ENCODE measurements around the gene EVPLL. TPM values are rescaled to one million over a fixed set of nuclear protein-coding genes. Genes with fewer than 3 reads are reported as not detected.
"Not testable (repeated sequence)": the region's sequence is repeated elsewhere in the genome, so short reads cannot be mapped to it uniquely, and the experiment has no call there.

The EVPLL gene
- total and polyA plus RNA-seq, 7 experiments from 2014 or later: 0.46 TPM; not detected in 6

GRCh38 chr17:18374216-18374615 lies 3.4 kb upstream of the EVPLL start:
- H3K9me3 ChIP-seq (ENCODE audit: control insufficient read depth in 2 of 3, low read length in 3 of 3): no peaks in the 10 kb centered on the region
- H3K27me3 ChIP-seq (ENCODE audit: control insufficient read depth in 2 of 2, insufficient read depth in 2 of 2, low read length in 2 of 2): no peaks in the 10 kb centered on the region
- peaks cover 0 to 5% (median 0%) of the 10 kb centered on the region in 5 donors for H3K36me3 Mint-ChIP-seq
- no peaks in the 10 kb centered on the region for H3K4me1 ChIP-seq (ENCODE audit: control insufficient read depth in 2 of 2, insufficient read depth in 2 of 2, low read length in 2 of 2)
- DNase-seq (no peak), ATAC-seq (no peak)
- ChIA-PET POLR2A (no interaction called here), CTCF (no interaction called here)
- no peak overlapping the region for H3K4me3 ChIP-seq (ENCODE audit: low read length)
- H3K4me1 Mint-ChIP-seq: peaks cover 0 to 2% (median 0%) of the 10 kb centered on the region in 7 donors
- no peak overlapping the region for H3K27ac Mint-ChIP-seq
- H3K27me3 Mint-ChIP-seq: peaks cover 0 to 23% (median 11%) of the 10 kb centered on the region in 5 donors
- H3K27ac ChIP-seq (ENCODE audit: low read depth, low read length): no peak overlapping the region
- no peaks in the 10 kb centered on the region for H3K36me3 ChIP-seq (ENCODE audit: control insufficient read depth in 2 of 3, insufficient read depth in 3 of 3, low read length in 3 of 3)
- intact Hi-C loops (cut with micrococcal nuclease): no loop called here
- H3K9me3 Mint-ChIP-seq: peaks cover 0 to 4% (median 0%) of the 10 kb centered on the region in 11 donors
- no peak overlapping the region for H3K4me3 Mint-ChIP-seq

DNA sequence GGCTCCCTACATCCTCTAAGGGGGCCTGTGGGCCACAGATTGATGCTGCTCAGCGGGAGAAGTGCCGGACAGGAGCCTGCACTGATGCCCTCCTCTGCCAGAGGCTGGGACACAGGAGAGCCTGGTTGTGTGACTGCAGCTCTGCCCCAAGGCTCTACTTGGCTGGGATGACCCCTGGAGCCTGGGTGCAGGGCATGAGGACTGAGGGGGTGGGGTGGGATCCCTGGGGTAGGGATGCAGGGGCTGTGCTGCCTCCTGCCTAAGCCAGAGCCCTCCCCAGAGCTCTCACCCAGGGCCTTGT lies 577 bp downstream of the EVPLL start:
- intact Hi-C loops (cut with micrococcal nuclease): no loop called here
- H3K9me3 ChIP-seq (ENCODE audit: control insufficient read depth in 2 of 3, low read length in 3 of 3): no peaks in the 10 kb centered on the region
- no peaks in the 10 kb centered on the region for H3K4me1 ChIP-seq (ENCODE audit: control insufficient read depth in 2 of 2, insufficient read depth in 2 of 2, low read length in 2 of 2)
- Mint-ChIP-seq H3K27me3 (peaks cover 6 to 14% (median 6%) of the 10 kb centered on the region in 5 donors), H3K4me3 (no peak overlapping the region), H3K4me1 (peaks cover 0 to 5% (median 0%) of the 10 kb centered on the region in 7 donors), H3K27ac (no peak overlapping the region), H3K36me3 (peaks cover 0 to 5% (median 0%) of the 10 kb centered on the region in 5 donors), H3K9me3 (peaks cover 0 to 4% (median 0%) of the 10 kb centered on the region in 11 donors)
- CTCF ChIA-PET: no interaction called here
- H3K4me3 ChIP-seq (ENCODE audit: low read length): no peak overlapping the region
- no peak for DNase-seq
- H3K36me3 ChIP-seq (ENCODE audit: control insufficient read depth in 2 of 3, insufficient read depth in 3 of 3, low read length in 3 of 3): no peaks in the 10 kb centered on the region
- no peak overlapping the region for H3K27ac ChIP-seq (ENCODE audit: low read depth, low read length)
- no peak for ATAC-seq
- POLR2A ChIA-PET: no interaction called here
- no peaks in the 10 kb centered on the region for H3K27me3 ChIP-seq (ENCODE audit: control insufficient read depth in 2 of 2, insufficient read depth in 2 of 2, low read length in 2 of 2)

DNA sequence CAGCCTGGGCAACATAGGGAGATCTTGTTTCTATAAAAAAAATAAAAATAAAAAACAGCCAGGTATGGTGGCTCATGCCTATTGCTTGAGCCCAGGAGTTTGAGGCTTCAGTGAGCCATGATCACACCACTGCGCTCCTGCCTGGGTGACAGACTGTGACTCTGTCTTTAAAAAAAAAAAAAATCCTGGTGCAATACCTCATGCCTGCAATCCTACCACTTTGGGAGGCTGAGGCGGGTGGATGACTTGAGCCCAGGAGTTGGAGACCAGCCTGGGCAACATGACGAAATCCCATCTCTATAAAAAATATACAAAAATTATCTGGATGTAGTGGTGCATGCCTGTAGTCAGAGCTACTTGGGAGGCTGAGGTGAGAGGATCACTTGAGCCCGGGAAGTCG lies 1.0 kb downstream of the EVPLL start:
- H3K9me3 ChIP-seq (ENCODE audit: control insufficient read depth in 2 of 3, low read length in 3 of 3); intact Hi-C loops (cut with micrococcal nuclease); H3K4me3 Mint-ChIP-seq; H3K27ac Mint-ChIP-seq; H3K4me3 ChIP-seq (ENCODE audit: low read length); CTCF ChIA-PET; H3K9me3 Mint-ChIP-seq; ATAC-seq; H3K4me1 ChIP-seq (ENCODE audit: control insufficient read depth in 2 of 2, insufficient read depth in 2 of 2, low read length in 2 of 2); H3K27me3 ChIP-seq (ENCODE audit: control insufficient read depth in 2 of 2, insufficient read depth in 2 of 2, low read length in 2 of 2); H3K27ac ChIP-seq (ENCODE audit: low read depth, low read length); DNase-seq; H3K4me1 Mint-ChIP-seq; H3K36me3 ChIP-seq (ENCODE audit: control insufficient read depth in 2 of 3, insufficient read depth in 3 of 3, low read length in 3 of 3); H3K36me3 Mint-ChIP-seq; POLR2A ChIA-PET: not testable (repeated sequence)
- H3K27me3 Mint-ChIP-seq: peaks cover 6 to 15% (median 6%) of the 10 kb centered on the region in 5 donors

DNA sequence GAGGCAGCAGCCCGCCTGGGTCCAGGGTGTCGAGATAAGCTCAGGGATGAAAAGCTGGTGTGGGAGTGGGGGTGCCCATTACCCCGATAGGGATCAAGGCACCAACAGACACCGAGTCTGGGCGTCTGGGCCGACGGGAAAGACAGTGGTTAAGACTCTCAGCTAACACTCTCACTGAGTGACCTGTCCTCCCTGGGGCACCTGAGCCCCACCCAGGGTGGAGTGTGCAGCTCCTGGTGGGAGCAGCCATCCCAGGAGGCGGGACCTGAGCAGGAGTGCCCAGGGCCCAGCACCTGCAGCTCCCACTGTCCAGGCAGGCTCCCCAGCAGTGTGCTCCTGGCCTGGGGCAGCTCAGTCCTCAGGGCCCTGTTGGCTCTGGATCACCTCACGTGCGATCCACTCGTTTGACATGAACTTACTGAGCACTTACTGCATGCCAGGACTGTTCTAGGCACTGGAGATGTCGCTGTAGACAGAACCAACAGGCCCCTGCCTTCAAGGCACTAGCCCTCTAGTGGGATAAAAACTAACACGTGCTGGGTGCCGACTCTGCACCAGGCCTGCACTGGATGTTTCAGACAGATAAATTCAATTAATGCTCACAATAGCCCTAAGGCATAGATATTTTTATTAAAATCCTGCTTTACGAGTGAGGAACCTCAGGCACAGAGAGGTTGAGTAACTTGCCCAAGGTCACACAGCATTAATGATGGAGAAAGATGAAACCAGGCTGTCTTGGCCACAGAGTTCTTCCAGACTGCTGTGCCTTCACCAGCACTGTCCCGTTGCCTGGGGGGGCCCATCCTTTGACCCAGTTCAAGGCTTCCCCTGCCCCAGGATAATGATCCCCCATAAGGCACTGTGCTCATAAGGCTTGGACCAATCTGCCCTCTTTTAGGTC lies 1.9 kb downstream of the EVPLL start:
- intact Hi-C loops (cut with micrococcal nuclease): no loop called here
- H3K4me3 Mint-ChIP-seq: no peak overlapping the region
- Histone ChIP-seq H3K9me3 (ENCODE audit: control insufficient read depth in 2 of 3, low read length in 3 of 3) (no peaks in the 10 kb centered on the region), H3K4me1 (ENCODE audit: control insufficient read depth in 2 of 2, insufficient read depth in 2 of 2, low read length in 2 of 2) (no peaks in the 10 kb centered on the region), H3K27me3 (ENCODE audit: control insufficient read depth in 2 of 2, insufficient read depth in 2 of 2, low read length in 2 of 2) (no peaks in the 10 kb centered on the region), H3K4me3 (ENCODE audit: low read length) (no peak overlapping the region), H3K36me3 (ENCODE audit: control insufficient read depth in 2 of 3, insufficient read depth in 3 of 3, low read length in 3 of 3) (no peaks in the 10 kb centered on the region), H3K27ac (ENCODE audit: low read depth, low read length) (no peak overlapping the region)
- H3K36me3 Mint-ChIP-seq: peaks cover 0 to 5% (median 0%) of the 10 kb centered on the region in 5 donors
- peaks cover 6 to 22% (median 8%) of the 10 kb centered on the region in 5 donors for H3K27me3 Mint-ChIP-seq
- peak overlapping the region in 1 of 9 donors; percentile 51 for H3K27ac Mint-ChIP-seq
- H3K9me3 Mint-ChIP-seq: peaks cover 0 to 4% (median 0%) of the 10 kb centered on the region in 11 donors
- ChIA-PET POLR2A (interaction anchor here (0.7 kb wide), 1 partner anchor 13 kb away, joined by 3 read pairs; no protein-coding TSS in a partner anchor), CTCF (no interaction called here)
- ATAC-seq (no peak), DNase-seq (no peak)
- peaks cover 0 to 5% (median 0%) of the 10 kb centered on the region in 7 donors for H3K4me1 Mint-ChIP-seq

DNA sequence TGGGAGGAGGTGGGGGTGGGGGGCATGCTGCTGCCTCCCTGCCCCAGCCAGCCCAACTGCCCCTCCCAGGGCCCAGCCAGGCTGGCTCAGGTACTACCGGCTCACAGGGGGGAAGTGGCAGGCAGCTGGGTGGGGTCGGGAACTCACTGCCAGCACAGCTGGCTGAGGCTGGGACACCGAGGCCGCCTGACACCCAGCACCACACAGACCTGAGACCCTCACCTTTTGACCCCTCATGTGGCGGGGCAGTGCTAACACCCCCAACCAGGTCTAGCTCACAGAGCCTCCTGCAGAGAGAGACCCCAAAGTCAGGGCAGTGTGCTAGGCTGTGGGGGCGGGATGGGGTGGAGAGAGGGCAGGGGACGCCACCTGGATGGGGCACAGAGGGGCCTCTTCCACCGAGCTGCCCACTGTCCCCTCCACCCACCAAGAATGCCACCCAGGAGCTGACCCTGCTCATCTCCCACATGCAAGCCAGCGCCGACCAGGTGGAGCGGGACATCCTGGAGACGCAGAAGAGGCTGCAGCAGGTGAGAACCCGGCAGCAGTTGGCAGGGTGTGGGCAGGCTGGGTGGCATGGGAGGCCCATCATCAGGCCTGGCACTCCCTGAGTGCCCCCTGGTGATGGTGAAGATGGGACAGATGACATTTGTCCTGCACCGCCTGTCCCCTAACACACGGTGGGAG lies 3.0 kb downstream of the EVPLL start:
- ATAC-seq (no peak), DNase-seq (no peak)
- Mint-ChIP-seq H3K4me1 (peaks cover 0 to 5% (median 0%) of the 10 kb centered on the region in 7 donors), H3K36me3 (no peaks in the 10 kb centered on the region), H3K4me3 (no peak overlapping the region), H3K27me3 (peaks cover 6 to 25% (median 8%) of the 10 kb centered on the region in 5 donors), H3K9me3 (no peaks in the 10 kb centered on the region), H3K27ac (no peak overlapping the region)
- no peaks in the 10 kb centered on the region for H3K36me3 ChIP-seq (ENCODE audit: control insufficient read depth in 2 of 3, insufficient read depth in 3 of 3, low read length in 3 of 3)
- ChIA-PET CTCF (no interaction called here), POLR2A (no interaction called here)
- intact Hi-C loops (cut with micrococcal nuclease): no loop called here
- H3K4me3 ChIP-seq (ENCODE audit: low read length): no peak overlapping the region
- no peak overlapping the region for H3K27ac ChIP-seq (ENCODE audit: low read depth, low read length)
- no peaks in the 10 kb centered on the region for H3K27me3 ChIP-seq (ENCODE audit: control insufficient read depth in 2 of 2, insufficient read depth in 2 of 2, low read length in 2 of 2)
- H3K4me1 ChIP-seq (ENCODE audit: control insufficient read depth in 2 of 2, insufficient read depth in 2 of 2, low read length in 2 of 2): no peaks in the 10 kb centered on the region
- no peaks in the 10 kb centered on the region for H3K9me3 ChIP-seq (ENCODE audit: control insufficient read depth in 2 of 3, low read length in 3 of 3)

GRCh38 chr17:18381158-18381952 lies 3.8 kb downstream of the EVPLL start:
- Mint-ChIP-seq H3K9me3 (no peaks in the 10 kb centered on the region), H3K4me1 (peaks cover 0 to 5% (median 0%) of the 10 kb centered on the region in 7 donors), H3K4me3 (peak overlapping the region in 7 of 10 donors; percentile 7 to 75 (median 46)), H3K27ac (peak overlapping the region in 2 of 9 donors; percentile 28 to 32), H3K27me3 (peaks cover 6 to 25% (median 8%) of the 10 kb centered on the region in 5 donors), H3K36me3 (no peaks in the 10 kb centered on the region)
- POLR2A ChIA-PET: no interaction called here
- no peaks in the 10 kb centered on the region for H3K27me3 ChIP-seq (ENCODE audit: control insufficient read depth in 2 of 2, insufficient read depth in 2 of 2, low read length in 2 of 2)
- ATAC-seq (no peak), DNase-seq (no peak)
- no peak overlapping the region for H3K27ac ChIP-seq (ENCODE audit: low read depth, low read length)
- no peaks in the 10 kb centered on the region for H3K36me3 ChIP-seq (ENCODE audit: control insufficient read depth in 2 of 3, insufficient read depth in 3 of 3, low read length in 3 of 3)
- CTCF ChIA-PET: no interaction called here
- intact Hi-C loops (cut with micrococcal nuclease): no loop called here
- H3K9me3 ChIP-seq (ENCODE audit: control insufficient read depth in 2 of 3, low read length in 3 of 3): no peaks in the 10 kb centered on the region
- H3K4me3 ChIP-seq (ENCODE audit: low read length): no peak overlapping the region
- no peaks in the 10 kb centered on the region for H3K4me1 ChIP-seq (ENCODE audit: control insufficient read depth in 2 of 2, insufficient read depth in 2 of 2, low read length in 2 of 2)

All from naive thymus-derived CD4-positive, alpha-beta T cell (primary cell).